ENCODE data around the gene MBD3. TPM values are rescaled to one million over a fixed set of nuclear protein-coding genes. Genes with fewer than 3 reads are reported as not detected.

Gene MBD3, protein sequence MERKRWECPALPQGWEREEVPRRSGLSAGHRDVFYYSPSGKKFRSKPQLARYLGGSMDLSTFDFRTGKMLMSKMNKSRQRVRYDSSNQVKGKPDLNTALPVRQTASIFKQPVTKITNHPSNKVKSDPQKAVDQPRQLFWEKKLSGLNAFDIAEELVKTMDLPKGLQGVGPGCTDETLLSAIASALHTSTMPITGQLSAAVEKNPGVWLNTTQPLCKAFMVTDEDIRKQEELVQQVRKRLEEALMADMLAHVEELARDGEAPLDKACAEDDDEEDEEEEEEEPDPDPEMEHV
- total RNA-seq (2022; extraction: Qiagen RNA extraction): 32.0 to 53.1 TPM (median 46.2 TPM) in 5 replicates

DNA sequence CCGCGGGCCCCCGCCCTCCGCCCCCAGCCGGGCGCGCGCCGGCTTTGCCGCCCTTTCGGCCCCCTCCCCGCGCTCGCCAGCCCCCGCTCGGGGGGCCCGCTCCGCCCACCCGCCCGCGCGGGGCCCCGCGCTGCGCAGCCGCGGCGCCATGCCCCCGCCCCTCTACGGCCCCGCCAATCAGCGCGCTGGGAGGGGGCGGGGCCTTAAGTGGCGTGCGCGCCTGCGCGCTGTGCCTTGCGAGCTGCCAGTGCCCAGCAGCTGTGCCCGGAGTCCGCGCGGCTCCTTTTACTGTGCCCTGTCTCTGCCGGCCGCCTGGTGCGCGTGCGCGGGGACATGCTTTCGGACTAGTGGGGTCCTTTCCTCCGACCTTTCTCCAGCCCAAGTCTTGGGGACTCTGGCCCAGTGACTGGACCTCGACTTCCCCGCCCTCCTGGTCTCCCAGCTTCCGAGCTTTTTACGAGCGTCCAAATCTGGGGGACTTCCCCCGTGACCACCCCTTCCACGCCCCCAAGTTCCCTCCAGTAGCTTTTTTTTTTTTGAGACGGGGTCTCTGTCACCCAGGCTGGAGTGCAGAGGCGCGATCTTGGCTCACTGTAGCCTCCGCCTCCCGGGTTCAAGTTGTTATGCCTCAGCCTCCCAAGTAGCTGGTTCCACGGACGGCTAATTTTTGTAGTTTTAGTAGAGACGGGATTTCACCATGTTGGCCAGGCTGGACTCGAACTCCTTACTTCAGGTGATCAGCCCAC, at the start of gene MBD3:
MBD3 (minus strand) TSS at position 111 of the 746 bp plus-strand sequence. CDS start 234 bp downstream, outside the sequence.

GRCh38 chr19:1605236-1606137, 12.8 kb upstream of the MBD3 start, which contains the start of gene UQCR11:
UQCR11 (minus strand) TSS chr19:1605462; CDS start chr19:1605409, 53 bp downstream.

DNA sequence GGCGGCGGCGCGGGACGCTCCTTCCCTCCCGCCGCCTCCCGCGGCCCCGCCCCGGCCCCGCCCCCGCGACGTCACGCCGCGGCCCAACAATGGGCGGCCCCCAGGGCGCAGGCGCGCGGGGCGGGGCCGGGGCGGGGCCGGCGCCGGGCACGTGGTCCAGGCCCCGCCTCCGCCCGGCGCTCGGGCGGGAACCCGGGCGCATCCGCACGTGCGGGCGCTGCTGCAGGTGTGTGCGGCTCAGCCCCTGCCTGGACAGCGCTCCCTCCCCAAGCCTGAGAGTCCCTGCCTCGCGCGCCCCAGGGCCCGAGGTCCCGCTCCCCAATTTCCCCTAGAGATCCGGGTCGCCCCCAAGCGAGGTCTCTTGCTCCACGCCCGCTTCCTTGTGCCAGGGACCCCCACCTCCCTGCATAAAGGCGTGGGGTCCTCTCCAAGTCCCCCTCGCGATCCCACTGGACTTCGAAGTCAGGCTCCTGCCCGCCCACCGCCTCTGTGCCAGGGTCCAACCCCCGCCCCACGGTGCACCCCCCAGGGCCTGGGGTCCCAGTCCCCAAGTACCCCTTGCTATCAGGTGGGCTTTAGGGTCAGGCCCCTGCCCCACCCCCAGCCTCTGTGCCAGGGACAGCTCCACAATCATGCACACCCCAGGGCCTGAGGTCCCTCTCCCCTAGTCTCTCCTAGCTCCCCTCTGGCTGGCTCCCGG, 24.2 kb downstream of the MBD3 start, which contains the start of gene MEX3D:
MEX3D (minus strand) TSS at position 6 of the 700 bp plus-strand sequence. CDS start 267 bp downstream, outside the sequence.

Other genes with a start within 250 kb of the MBD3 start
- 69.7 to 83.5 TPM (median 81.4 TPM) in 5 replicates for gene NDUFS7, start 209.0 kb downstream of the MBD3 start, total RNA-seq (2022; extraction: Qiagen RNA extraction)
- gene GAMT, start 191.3 kb downstream of the MBD3 start, total RNA-seq (2022; extraction: Qiagen RNA extraction): 26.6 to 46.5 TPM (median 44.9 TPM) in 5 replicates
- 75.0 to 102 TPM (median 94.7 TPM) in 5 replicates for gene DAZAP1, start 185.3 kb downstream of the MBD3 start, total RNA-seq (2022; extraction: Qiagen RNA extraction)
- gene RPS15, start 154.5 kb downstream of the MBD3 start, total RNA-seq (2022; extraction: Qiagen RNA extraction): 1,460 to 2,135 TPM (median 1,895 TPM) in 5 replicates
- gene APC2, start 142.7 kb downstream of the MBD3 start, total RNA-seq (2022; extraction: Qiagen RNA extraction): 1.1 to 2.3 TPM (median 1.8 TPM) in 5 replicates
- gene C19orf25, start 113.7 kb downstream of the MBD3 start, total RNA-seq (2022; extraction: Qiagen RNA extraction): 10.6 to 18.4 TPM (median 17.5 TPM) in 5 replicates
- 0.62 to 0.86 TPM (median 0.67 TPM) in 5 replicates for gene PCSK4, start 102.5 kb downstream of the MBD3 start, total RNA-seq (2022; extraction: Qiagen RNA extraction)
- 4.2 to 5.9 TPM (median 5.5 TPM) in 5 replicates for gene REEP6, start 101.7 kb downstream of the MBD3 start, total RNA-seq (2022; extraction: Qiagen RNA extraction)
- gene ADAMTSL5, start 79.8 kb downstream of the MBD3 start, total RNA-seq (2022; extraction: Qiagen RNA extraction): 2.8 to 4.2 TPM (median 3.3 TPM) in 5 replicates
- 0.03 TPM in 1 of 5 replicates, not detected in the others for gene PLK5, start 68.8 kb downstream of the MBD3 start, total RNA-seq (2022; extraction: Qiagen RNA extraction)
- gene MEX3D, start 24.5 kb downstream of the MBD3 start, total RNA-seq (2022; extraction: Qiagen RNA extraction): 6.8 to 12.2 TPM (median 11.9 TPM) in 5 replicates
- 80.7 to 191 TPM (median 167 TPM) in 5 replicates for gene UQCR11, start 12.6 kb upstream of the MBD3 start, total RNA-seq (2022; extraction: Qiagen RNA extraction)
- 51.1 to 71.0 TPM (median 65.6 TPM) in 5 replicates for gene TCF3, start 59.8 kb upstream of the MBD3 start, total RNA-seq (2022; extraction: Qiagen RNA extraction)
- gene ONECUT3, start 160.6 kb upstream of the MBD3 start, total RNA-seq (2022; extraction: Qiagen RNA extraction): 0.01 to 0.02 TPM (median 0.02 TPM) in 3 of 5 replicates, not detected in the others
- 1.9 to 3.7 TPM (median 3.1 TPM) in 5 replicates for gene ATP8B3, start 219.4 kb upstream of the MBD3 start, total RNA-seq (2022; extraction: Qiagen RNA extraction)

All from A549 treated with AZD2906 at 1 μM for 4 hours (cell line).